Transverse colon (tissue), 3 donors: Measurements from ENCODE around the gene KRTAP10-5.

Experiments used
- POLR2A ChIP-seq: fragments of 450-650 bp; IDR thresholded peaks from one replicate; pipeline ENCODE4 v1.6.1; 2016; ENCODE audit warnings: antibody characterized with exemption, mild to moderate bottlenecking, moderate library complexity
- TF ChIP-seq, protein P1 (sequence below), 5 experiments: fragments of 200-600 bp in 3 of 5; fragments of 450-650 bp in 2 of 5; sonication (generic) in 3 of 5; IDR thresholded peaks; 1 replicate in 2 of 5; 2 replicates in 3 of 5; pipeline ENCODE4 v1.5.1; 2016 to 2017; ENCODE audit warnings: antibody characterized with exemption in 5 of 5, inconsistent platforms in 3 of 5, mild to moderate bottlenecking in 2 of 5, moderate library complexity in 1 of 5

DNA sequence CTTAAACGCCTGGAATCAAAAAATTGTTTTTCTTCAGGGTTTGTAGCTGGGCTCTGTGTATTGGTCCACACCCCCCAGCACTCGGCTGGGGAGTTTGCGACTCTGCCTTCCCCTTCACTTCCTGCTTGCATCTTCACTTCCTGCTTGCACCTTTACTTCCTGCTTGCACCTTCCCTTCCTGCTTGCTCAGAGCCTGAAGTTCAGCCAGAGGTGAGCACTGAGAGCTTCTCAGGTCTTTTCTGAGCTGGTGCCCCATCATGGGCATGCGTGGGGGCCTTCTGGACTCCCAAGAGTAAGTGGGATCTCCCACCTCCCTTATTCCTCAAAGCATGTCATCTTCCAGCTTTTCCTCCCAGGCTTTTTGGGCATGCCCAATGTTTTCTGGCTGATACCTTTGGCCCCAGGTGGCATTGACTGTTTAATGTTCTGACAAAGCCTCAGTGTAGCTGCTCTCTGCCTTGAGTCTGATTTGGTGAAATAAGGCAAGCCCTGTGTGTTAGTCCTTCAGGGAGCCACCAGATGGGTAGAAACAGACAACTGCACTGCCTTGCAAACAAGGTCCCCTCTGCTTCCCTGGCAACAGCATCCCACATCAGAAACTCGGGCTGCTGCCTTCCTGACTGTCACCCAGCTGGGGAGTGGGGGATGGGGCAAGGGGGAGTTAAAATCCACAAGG lies 32.6 kb downstream of the KRTAP10-5 start:
- TF ChIP-seq, protein P1, sequence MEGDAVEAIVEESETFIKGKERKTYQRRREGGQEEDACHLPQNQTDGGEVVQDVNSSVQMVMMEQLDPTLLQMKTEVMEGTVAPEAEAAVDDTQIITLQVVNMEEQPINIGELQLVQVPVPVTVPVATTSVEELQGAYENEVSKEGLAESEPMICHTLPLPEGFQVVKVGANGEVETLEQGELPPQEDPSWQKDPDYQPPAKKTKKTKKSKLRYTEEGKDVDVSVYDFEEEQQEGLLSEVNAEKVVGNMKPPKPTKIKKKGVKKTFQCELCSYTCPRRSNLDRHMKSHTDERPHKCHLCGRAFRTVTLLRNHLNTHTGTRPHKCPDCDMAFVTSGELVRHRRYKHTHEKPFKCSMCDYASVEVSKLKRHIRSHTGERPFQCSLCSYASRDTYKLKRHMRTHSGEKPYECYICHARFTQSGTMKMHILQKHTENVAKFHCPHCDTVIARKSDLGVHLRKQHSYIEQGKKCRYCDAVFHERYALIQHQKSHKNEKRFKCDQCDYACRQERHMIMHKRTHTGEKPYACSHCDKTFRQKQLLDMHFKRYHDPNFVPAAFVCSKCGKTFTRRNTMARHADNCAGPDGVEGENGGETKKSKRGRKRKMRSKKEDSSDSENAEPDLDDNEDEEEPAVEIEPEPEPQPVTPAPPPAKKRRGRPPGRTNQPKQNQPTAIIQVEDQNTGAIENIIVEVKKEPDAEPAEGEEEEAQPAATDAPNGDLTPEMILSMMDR (IDR thresholded peaks at IDR 0.05): no peak
- TF ChIP-seq POLR2A: no peak
